ENCODE data around the gene MLLT10. TPM values are rescaled to one million over a fixed set of nuclear protein-coding genes. Genes with fewer than 3 reads are reported as not detected.

MLLT10 gene
- total and polyA plus RNA-seq, 2 of the 8 experiments (the other 6 are each of a cell fraction or from before 2014, with no cell fraction given), result 53.1 to 62.1 TPM

DNA sequence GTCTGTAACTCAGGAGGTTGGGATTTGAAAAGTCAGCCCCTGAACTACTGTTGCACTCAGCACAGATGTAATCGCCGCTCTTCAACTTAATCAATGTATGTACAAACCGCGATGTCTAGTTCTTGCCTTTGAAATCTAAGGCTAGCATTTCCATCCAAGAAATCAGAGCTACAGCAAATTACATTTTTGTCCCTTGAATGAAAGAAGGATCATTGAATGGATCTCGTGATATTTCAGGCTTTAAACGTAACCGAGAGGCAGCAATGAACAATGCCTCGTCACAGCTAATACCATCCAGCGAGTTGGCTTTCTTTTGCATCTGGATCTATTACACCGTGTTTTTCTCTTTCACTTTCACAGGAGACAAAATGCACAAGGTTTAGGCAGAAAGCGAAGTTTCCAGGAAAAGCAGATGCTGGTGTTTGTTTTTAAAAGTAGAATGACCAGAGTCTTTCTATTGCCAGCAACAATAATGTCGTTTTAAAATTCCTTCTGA, 14.0 kb upstream of the MLLT10 start:
- peak overlapping the region; percentile 55; the same call in 1 of the 2 replicates for H3K18ac ChIP-seq (ENCODE audit: extremely low read depth, low read length)
- H2BK12ac ChIP-seq (ENCODE audit: low read depth, low read length), result peak overlapping the region; percentile 5; the same call in 1 of the 2 replicates
- 0 out of 2 replicates have a peak overlapping the region, but pooled peaks have one; percentile 0 for H2AFZ ChIP-seq (ENCODE audit: low read length)
- FAIRE-seq (peak; percentile 63), DNase-seq (ENCODE audit: low read depth in 1 of 2, low spot score in 2 of 2) (no peak)
- TF ChIP-seq RBBP5 (IDR thresholded peaks at IDR 0.05; ENCODE audit: borderline replicate concordance, low read depth, low read length) (no peak), POLR2A (IDR thresholded peaks at IDR 0.05; ENCODE audit: control extremely low read depth in 1 of 2, low read depth in 2 of 2, low read length in 2 of 2) (0 out of 3 replicates have a peak, but pooled peaks of 1 of the 2 experiments have one; percentile 25), POLR2AphosphoS5 (IDR thresholded peaks at IDR 0.05; ENCODE audit: low read depth, low read length) (no peak), CHD1 (IDR thresholded peaks at IDR 0.05; ENCODE audit: low read depth, low read length) (no peak), CBX8 (IDR thresholded peaks at IDR 0.05; ENCODE audit: borderline replicate concordance, low read depth, low read length) (no peak), TAF1 (IDR thresholded peaks at IDR 0.05; ENCODE audit: low read depth, low read length) (no peak), NRF1 (IDR thresholded peaks at IDR 0.05; ENCODE audit: low read depth, low read length) (no peak), CHD2 (IDR thresholded peaks at IDR 0.05; ENCODE audit: low read length) (peak; percentile 81), EGR1 (IDR thresholded peaks at IDR 0.05; ENCODE audit: borderline replicate concordance, low read depth, low read length) (no peak)
- peaks cover 0 to 2% of the 10 kb centered on the region in 2 experiments for H4K20me1 ChIP-seq (replicated peaks in 1 of 2; ENCODE audit: control insufficient read depth in 1 of 2, insufficient read depth in 2 of 2, low read length in 2 of 2)
- no peak overlapping the region for H4K5ac ChIP-seq (ENCODE audit: insufficient read length, low read depth, low read length)
- H3K4me2 ChIP-seq (ENCODE audit: insufficient read depth in 1 of 2, low read depth in 2 of 2, low read length in 2 of 2), result peak overlapping the region; percentile 96 to 100
- CTCF ChIA-PET (ENCODE audit: partially characterized antibody), result interaction anchor here (0.6 to 1.4 kb wide), 7 partner anchors 14 to 240 kb away, joined by 3 to 8 read pairs (median 5); no protein-coding TSS in a partner anchor
- no peak overlapping the region for H2AK5ac ChIP-seq (ENCODE audit: low read depth, low read length)
- peaks cover 28% of the 10 kb centered on the region for H3K23me2 ChIP-seq (ENCODE audit: low read depth, low read length)
- no peak overlapping the region for H3K23ac ChIP-seq (ENCODE audit: insufficient read length)
- H3K9ac ChIP-seq (replicated peaks in 1 of 4; ENCODE audit: extremely low read depth in 1 of 4, low read depth in 3 of 4, low read length in 3 of 4), result peak overlapping the region in 2 of 4 experiments; percentile 7 to 50; a peak in 1 of 7 replicates
- no peak overlapping the region for H4K8ac ChIP-seq (ENCODE audit: extremely low read depth, insufficient read depth, low read length)
- H3K79me1 ChIP-seq (ENCODE audit: low read depth, low read length), result no peaks in the 10 kb centered on the region
- H2BK5ac ChIP-seq (ENCODE audit: low read depth, low read length), result no peak overlapping the region
- no peak overlapping the region for H3K56ac ChIP-seq (replicated peaks; ENCODE audit: insufficient read length, low read depth, low read length)
- 7% methylated on average over 12 of the region's 12 CpGs; no CpG with 5 or more reads in 1 of the 2 experiments for WGBS, 2 experiments (ENCODE audit: extremely low coverage in 1 of 2, insufficient coverage in 1 of 2, insufficient read length in 1 of 2, insufficient replicate concordance in 2 of 2, low coverage in 1 of 2, low lambda C conversion rate in 2 of 2, missing lambda C conversion rate in 1 of 2)
- peaks cover 0 to 24% of the 10 kb centered on the region in 2 experiments; a peak in 3 of 4 replicates for H3K79me2 ChIP-seq (ENCODE audit: control insufficient read depth in 1 of 2, insufficient read depth in 2 of 2, low read length in 2 of 2)
- H3K4me1 ChIP-seq (replicated peaks in 1 of 4; ENCODE audit: control insufficient read depth in 3 of 4, insufficient read depth in 4 of 4, low read length in 3 of 4), result peaks cover 16 to 37% (median 27%) of the 10 kb centered on the region in 4 experiments
- POLR2A ChIA-PET (ENCODE audit: partially characterized antibody), result interaction anchor here (0.6 to 17.3 kb wide), 4 partner anchors 9 to 364 kb away, joined by 3 to 352 read pairs (median 163); no protein-coding TSS in a partner anchor
- no peak overlapping the region for H2BK20ac ChIP-seq (ENCODE audit: low read length)
- no peak overlapping the region for H4K91ac ChIP-seq (replicated peaks; ENCODE audit: insufficient read length, low read length)
- peak overlapping the region; percentile 72 for H3K4ac ChIP-seq (replicated peaks; ENCODE audit: insufficient read length, low read depth, low read length)
- H3K9me3 ChIP-seq (ENCODE audit: insufficient read depth in 2 of 2, low read depth in 1 of 2, low read length in 1 of 2), result no peaks in the 10 kb centered on the region
- H3K27ac ChIP-seq (ENCODE audit: low read depth, low read length), result no peak overlapping the region
- no peak overlapping the region for H2BK15ac ChIP-seq (ENCODE audit: low read length)
- peak overlapping the region; percentile 12 to 90 (median 73); a peak in 7 of 8 replicates for H3K4me3 ChIP-seq (ENCODE audit: extremely low read depth in 1 of 4, insufficient read depth in 2 of 4, low read depth in 3 of 4, low read length in 4 of 4)
- no peaks in the 10 kb centered on the region for H3K36me3 ChIP-seq (ENCODE audit: control insufficient read depth in 2 of 4, insufficient read depth in 4 of 4, low read length in 3 of 4)
- no peak overlapping the region for H3K14ac ChIP-seq (ENCODE audit: insufficient read length)
- peak overlapping the region; percentile 39 for H2BK120ac ChIP-seq (replicated peaks; ENCODE audit: low read depth, low read length)
- peaks cover 0 to 3% (median 0%) of the 10 kb centered on the region in 4 experiments; a peak in 2 of 7 replicates for H3K27me3 ChIP-seq (replicated peaks in 1 of 4; ENCODE audit: control insufficient read depth in 3 of 4, extremely low read depth in 1 of 4, insufficient read depth in 3 of 4, low read length in 3 of 4)
